Cortex of kidney (tissue), 1 donor: ENCODE data around the gene RCAN2.
"Not testable (repeated sequence)": the region's sequence is repeated elsewhere in the genome, so short reads cannot be mapped to it uniquely, and the experiment has no call there.

ENCODE experiments used
- DNase-seq: peaks from one replicate; lab custom pipeline; 2025; lab: John Stamatoyannopoulos, UW

The RCAN2 gene

DNA sequence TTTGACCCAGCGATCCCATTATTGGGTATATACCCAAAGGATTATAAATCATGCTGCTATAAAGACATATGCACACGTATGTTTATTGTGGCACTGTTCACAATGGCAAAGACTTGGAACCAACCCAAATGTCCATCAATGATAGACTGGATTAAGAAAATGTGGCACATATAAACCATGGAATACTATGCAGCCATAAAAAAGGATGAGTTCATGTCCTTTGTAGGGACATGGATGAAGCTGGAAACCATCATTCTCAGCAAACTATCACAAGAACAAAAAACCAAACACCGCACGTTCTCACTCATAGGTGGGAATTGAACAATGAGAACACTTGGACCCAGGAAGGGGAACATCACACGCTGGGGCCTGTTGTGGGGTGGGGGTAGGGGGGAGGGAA, 103.5 kb downstream of the RCAN2 start:
- not testable (repeated sequence) for DNase-seq

GRCh38 chr6:46381579-46381978, 109.7 kb downstream of the RCAN2 start:
- no peak for DNase-seq

DNA sequence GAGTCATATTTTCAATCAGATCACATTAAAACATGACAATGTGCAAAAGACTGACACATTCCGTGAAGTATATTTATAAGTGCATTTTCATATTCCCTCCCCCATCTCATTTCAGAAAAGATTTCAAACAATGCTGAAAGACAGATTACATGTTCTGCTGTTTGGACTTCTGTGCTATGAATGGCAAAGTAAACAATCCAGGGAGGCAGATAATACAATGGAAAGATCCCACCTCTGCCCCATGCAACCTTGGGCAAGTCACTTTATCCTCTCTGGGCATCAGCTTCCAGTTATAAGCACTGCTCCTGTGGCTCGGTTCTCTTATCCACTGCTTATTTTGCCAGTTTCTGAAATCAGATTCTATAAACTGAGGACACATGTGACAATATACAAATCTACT, 110.2 kb downstream of the RCAN2 start:
- no peak for DNase-seq

DNA sequence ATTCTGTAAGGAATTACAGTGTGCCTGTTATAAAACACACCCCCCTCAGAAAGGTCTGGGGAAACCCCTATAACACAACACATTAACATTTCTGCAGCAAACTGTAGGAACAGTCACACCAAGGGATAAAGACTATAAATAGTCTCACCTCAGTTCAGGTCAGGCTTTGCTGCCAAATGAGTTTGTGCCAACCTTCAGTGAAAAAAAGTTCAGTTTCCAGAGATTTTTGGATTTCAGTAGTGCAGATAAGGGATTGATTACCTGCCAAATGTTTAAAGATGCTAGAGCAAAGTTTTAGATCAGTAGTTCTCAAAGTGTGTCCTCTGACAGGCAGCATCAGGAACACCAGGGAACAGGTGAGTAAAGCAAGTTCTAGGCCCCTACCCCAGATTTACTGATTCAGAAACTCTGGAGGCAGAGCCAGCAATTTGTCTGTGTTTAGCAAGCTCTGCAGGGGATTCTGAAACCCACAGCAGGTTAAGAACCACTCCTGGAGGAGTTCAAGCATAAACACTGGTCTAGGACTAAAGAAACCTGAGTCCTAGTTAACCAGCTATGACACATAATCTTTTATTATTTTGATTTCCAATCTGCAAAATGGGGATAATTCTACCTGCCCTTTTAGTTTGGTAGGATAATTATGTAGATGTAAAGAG, 111.0 kb downstream of the RCAN2 start:
- DNase-seq: no peak

- DNase-seq: no peak
These were observed 112.3 kb downstream of the RCAN2 start for GRCh38 chr6:46378882-46379416.

- DNase-seq: no peak
These were observed 112.9 kb downstream of the RCAN2 start for GRCh38 chr6:46378161-46378881.

DNA sequence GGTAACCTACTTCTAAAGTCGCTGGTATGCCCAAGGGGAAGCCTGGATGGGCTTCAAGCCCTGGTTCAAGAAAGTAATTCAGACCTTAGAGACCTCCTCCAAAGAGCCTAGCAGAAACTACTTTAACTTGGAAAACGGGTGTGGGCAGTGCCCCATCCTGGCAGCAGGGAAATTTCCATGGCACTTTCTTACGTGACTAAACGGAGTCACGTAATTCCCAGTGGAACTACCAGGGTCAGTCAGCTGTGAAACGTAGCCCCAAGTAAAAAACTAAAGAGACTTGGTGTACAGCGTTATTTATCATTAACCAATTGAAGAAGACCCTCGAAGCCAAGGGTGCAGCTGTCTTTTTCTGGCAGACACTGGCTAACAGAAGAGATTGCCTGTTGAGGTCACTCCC, 114.0 kb downstream of the RCAN2 start:
- DNase-seq: no peak

DNA sequence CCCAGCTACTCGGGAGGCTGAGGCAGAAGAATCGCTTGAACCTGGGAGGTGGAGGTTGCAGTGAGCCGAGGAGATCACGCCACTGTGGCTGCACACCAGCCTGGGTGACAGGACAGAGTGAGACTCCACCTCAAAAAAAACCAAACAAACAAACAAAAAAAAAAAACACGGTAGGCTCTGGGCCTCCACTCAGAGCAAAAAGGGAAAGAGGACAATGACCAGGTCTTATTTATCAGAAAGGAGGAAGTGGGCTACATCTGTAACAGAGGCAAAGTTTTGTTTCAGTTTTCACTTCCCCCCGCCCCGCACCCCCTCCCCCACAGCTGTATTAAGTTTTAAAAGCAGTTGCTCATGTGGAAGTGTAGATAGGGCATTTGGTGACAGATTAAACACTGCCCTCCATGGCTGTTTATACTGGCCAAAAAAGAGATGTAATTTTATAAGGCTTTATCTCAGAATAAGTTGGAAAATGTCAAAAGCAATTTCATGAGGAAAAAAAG, 114.6 kb downstream of the RCAN2 start:
- DNase-seq: no peak

- DNase-seq: no peak
These were observed 120.6 kb downstream of the RCAN2 start for GRCh38 chr6:46370622-46371021.

DNA sequence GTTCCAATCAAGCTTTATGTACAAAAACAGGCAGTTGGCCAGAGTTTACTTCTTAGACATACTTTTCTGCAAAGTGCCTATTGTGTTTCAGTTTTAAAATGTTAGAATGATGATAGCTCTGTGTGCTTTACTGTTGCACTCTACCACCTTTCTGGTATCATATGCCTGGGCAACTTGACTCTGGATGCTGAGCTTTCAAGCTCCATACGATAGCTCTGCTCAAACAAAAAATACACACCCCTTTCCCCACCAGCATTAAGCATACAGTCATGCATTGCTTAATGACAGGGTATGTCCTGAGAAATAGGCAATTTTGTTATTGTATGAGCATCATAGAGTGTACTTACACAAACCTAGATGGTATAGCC, 123.1 kb downstream of the RCAN2 start:
- no peak for DNase-seq

GRCh38 chr6:46367354-46368168, 123.7 kb downstream of the RCAN2 start:
- no peak for DNase-seq

DNA sequence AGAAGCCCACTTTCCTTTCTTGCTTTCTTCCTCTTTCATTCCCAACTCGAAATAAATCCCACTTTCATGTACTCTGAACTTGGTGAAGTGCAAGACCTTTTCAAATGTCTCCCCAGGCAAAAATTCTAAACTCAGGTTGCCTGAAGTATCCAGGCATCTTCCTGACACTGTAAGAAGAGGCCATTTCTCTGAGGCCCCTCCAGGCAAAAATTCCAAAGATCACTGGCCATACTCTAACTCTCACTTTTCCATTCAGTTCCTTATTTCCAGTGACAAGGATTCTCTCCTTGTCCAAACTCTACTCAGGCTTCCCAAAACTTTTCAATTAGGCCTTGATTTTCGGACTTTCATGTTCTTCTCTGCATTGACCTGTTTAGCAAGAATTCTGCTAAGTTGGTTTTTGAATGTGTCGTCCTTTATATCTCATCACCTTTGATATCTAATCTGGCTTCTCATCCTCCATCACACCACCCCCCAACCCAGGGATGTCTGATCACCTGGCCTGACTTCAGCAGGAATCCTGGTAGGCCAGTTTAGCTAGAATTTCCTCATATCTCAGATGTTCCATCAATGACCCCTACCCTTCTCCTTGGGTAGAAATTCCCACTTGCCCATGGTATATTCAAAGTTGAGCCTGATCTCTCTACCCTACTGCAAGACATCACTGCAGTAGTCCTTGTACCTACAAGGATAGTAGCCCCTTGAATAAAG, 124.9 kb downstream of the RCAN2 start:
- no peak for DNase-seq

GRCh38 chr6:46357591-46357990, 133.7 kb downstream of the RCAN2 start:
- DNase-seq: no peak

GRCh38 chr6:46356543-46356942, 134.7 kb downstream of the RCAN2 start:
- no peak for DNase-seq

- DNase-seq: no peak
These were observed 137.7 kb downstream of the RCAN2 start for GRCh38 chr6:46353528-46353927.

DNA sequence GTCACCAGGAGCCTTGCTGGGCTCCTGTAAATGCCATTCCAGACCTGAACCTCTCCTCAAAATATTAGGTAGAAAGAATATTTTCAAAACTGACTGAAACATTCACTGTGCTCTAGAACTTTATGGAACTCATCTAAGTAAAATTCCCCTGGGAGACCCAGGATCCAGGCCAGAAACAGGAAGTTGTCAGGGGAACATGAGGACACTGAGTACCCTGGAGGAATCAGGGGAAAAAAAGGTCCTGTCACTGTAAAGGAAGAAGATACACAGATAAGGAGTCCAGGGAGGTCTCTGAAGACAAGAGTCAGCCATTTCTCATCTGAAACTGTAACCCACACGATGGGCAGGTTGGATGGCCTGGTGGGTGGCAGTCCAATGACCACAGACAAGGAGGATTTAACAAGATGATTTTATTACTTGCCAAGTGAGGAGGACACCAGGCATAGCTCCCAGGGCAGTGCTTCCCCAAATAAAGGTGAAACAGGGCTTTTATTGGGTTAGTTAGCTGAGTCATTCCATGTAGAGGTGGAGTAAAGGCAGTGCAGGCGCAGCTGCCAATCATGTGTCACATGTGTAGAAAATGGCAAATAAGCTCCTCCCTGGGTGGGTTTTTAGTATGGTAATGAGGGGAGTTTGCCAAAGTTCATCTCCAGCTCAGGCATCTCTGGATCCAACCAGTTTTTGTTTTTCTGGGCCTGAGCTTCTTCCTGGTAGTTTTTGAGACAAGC, 138.5 kb downstream of the RCAN2 start:
- no peak for DNase-seq

- DNase-seq: no peak
These were observed 140.5 kb downstream of the RCAN2 start for GRCh38 chr6:46350714-46351113.

- DNase-seq: no peak
These were observed 143.6 kb downstream of the RCAN2 start for GRCh38 chr6:46347669-46348068.

DNA sequence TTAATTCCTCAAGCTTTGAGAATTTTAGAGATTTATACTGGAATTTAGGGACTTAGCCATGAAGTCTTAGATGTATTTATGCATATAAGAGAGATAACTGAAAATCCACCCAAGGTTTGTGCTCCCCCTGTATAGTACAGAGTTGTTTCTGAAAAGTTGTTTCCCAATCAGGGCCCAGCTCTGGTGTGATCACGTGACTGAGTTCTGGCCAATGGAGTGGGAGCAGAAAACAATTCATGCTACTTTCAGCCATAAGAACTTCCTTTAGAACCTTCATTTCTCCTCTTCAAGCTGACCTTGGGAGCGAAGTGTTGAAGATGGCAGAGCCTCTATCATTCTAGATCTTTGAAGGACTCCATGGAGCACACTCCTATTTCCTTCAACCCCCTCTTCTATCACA, 151.0 kb downstream of the RCAN2 start:
- no peak for DNase-seq

DNA sequence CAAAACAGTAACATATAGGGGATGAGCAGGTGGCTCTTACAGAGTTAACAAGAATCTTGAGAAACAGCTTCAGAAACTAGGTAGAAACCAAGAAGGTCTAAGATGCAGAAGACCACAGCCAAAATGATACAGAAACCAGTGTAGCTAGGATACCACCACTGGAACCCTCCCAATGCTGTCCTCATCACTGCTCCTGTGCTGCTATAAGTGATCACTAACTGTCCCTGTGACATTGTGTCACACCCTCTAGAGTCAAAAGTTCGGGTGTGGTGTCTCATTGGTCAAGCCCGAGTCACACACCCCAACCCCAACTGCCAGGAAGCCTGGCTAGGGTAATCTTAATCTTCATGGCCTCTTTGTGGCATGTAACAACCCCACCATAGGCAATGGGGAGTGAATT, 153.1 kb downstream of the RCAN2 start:
- DNase-seq: no peak

- no peak for DNase-seq
These were observed 156.8 kb downstream of the RCAN2 start for GRCh38 chr6:46334442-46334841.
